ENCODE measurements around the gene CENPT. TPM values are rescaled to one million over a fixed set of nuclear protein-coding genes. Genes with fewer than 3 reads are reported as not detected.

Gene CENPT
- total and polyA plus RNA-seq, 2 of the 13 experiments (the other 11 are each of a cell fraction or from before 2014, with no cell fraction given), result 40.9 to 43.3 TPM

- TF ChIP-seq MATR3 (CRISPR knock-in tag; IDR thresholded peaks at IDR 0.05) (no peak), ARNTL (CRISPR knock-in tag; IDR thresholded peaks at IDR 0.05) (no peak), CAMTA2 (CRISPR knock-in tag; IDR thresholded peaks at IDR 0.05; ENCODE audit: borderline replicate concordance) (peak; percentile 41; the same call in 1 of the 2 replicates), LCORL (IDR thresholded peaks at IDR 0.05) (no peak), LCORL (CRISPR knock-in tag; IDR thresholded peaks at IDR 0.05) (peak; percentile 81), RAD21 (CRISPR knock-in tag; IDR thresholded peaks at IDR 0.05) (peak; percentile 54), ZNF747 (CRISPR knock-in tag; IDR thresholded peaks at IDR 0.05; ENCODE audit: borderline replicate concordance) (0 out of 2 replicates have a peak, but pooled peaks have one; percentile 13), ZNF672 (CRISPR knock-in tag; IDR thresholded peaks at IDR 0.05) (no peak; the same call in 1 of the 2 replicates), SP1 (IDR thresholded peaks at IDR 0.05) (no peak), SP1 (CRISPR knock-in tag; IDR thresholded peaks at IDR 0.05) (no peak; the same call in 1 of the 2 replicates), HOXA5 (CRISPR knock-in tag; IDR thresholded peaks at IDR 0.05) (peak; percentile 49; the same call in 1 of the 2 replicates), JUNB (CRISPR knock-in tag; IDR thresholded peaks at IDR 0.05; ENCODE audit: borderline replicate concordance) (0 out of 2 replicates have a peak, but pooled peaks have one; percentile 39), ATF7-NPFF (CRISPR knock-in tag; IDR thresholded peaks at IDR 0.05; ENCODE audit: low read depth) (0 out of 2 replicates have a peak, but pooled peaks have one; percentile 61), ZNF138 (CRISPR knock-in tag; IDR thresholded peaks at IDR 0.05; ENCODE audit: low read depth) (peak; percentile 84), ZBTB42 (CRISPR knock-in tag; IDR thresholded peaks at IDR 0.05) (no peak), ZNF12 (CRISPR knock-in tag; IDR thresholded peaks at IDR 0.05) (peak; percentile 39; the same call in 1 of the 2 replicates), SALL2 (CRISPR knock-in tag; IDR thresholded peaks at IDR 0.05) (0 out of 2 replicates have a peak, but pooled peaks have one; percentile 57), ZFP41 (CRISPR knock-in tag; IDR thresholded peaks at IDR 0.05; ENCODE audit: borderline replicate concordance) (peak; percentile 82; the same call in 1 of the 2 replicates), ZMYM2 (CRISPR knock-in tag; IDR thresholded peaks at IDR 0.05) (peak; percentile 64; the same call in 1 of the 2 replicates), ELF3 (CRISPR knock-in tag; IDR thresholded peaks at IDR 0.05) (no peak), ZSCAN22 (CRISPR knock-in tag; IDR thresholded peaks at IDR 0.05) (no peak), TCF7L2 (IDR thresholded peaks at IDR 0.05; ENCODE audit: low read depth, low read length) (no peak), GATAD2A (CRISPR knock-in tag; IDR thresholded peaks at IDR 0.05) (peak; percentile 11; the same call in 1 of the 2 replicates), ZNF841 (CRISPR knock-in tag; IDR thresholded peaks at IDR 0.05; ENCODE audit: borderline replicate concordance) (no peak), ZNF556 (CRISPR knock-in tag; IDR thresholded peaks at IDR 0.05; ENCODE audit: borderline replicate concordance) (no peak), KDM5A (IDR thresholded peaks at IDR 0.05; ENCODE audit: borderline replicate concordance, low read length) (no peak), ZNF558 (CRISPR knock-in tag; IDR thresholded peaks at IDR 0.05; ENCODE audit: borderline replicate concordance) (0 out of 2 replicates have a peak, but pooled peaks have one; percentile 49), THAP11 (CRISPR knock-in tag; IDR thresholded peaks at IDR 0.05) (peak; percentile 61; the same call in 1 of the 2 replicates), ZNF768 (CRISPR knock-in tag; IDR thresholded peaks at IDR 0.05) (peak; percentile 48; the same call in 1 of the 2 replicates), ZNF33B (CRISPR knock-in tag; IDR thresholded peaks at IDR 0.05) (peak; percentile 87; the same call in 1 of the 2 replicates), ZNF441 (CRISPR knock-in tag; IDR thresholded peaks at IDR 0.05; ENCODE audit: borderline replicate concordance) (peak; percentile 67; the same call in 1 of the 2 replicates)
- TF ChIP-seq, protein P1, sequence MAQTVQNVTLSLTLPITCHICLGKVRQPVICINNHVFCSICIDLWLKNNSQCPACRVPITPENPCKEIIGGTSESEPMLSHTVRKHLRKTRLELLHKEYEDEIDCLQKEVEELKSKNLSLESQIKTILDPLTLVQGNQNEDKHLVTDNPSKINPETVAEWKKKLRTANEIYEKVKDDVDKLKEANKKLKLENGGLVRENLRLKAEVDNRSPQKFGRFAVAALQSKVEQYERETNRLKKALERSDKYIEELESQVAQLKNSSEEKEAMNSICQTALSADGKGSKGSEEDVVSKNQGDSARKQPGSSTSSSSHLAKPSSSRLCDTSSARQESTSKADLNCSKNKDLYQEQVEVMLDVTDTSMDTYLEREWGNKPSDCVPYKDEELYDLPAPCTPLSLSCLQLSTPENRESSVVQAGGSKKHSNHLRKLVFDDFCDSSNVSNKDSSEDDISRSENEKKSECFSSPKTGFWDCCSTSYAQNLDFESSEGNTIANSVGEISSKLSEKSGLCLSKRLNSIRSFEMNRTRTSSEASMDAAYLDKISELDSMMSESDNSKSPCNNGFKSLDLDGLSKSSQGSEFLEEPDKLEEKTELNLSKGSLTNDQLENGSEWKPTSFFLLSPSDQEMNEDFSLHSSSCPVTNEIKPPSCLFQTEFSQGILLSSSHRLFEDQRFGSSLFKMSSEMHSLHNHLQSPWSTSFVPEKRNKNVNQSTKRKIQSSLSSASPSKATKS (CRISPR knock-in tag; IDR thresholded peaks at IDR 0.05), result peak; percentile 4; the same call in 1 of the 2 replicates
These were observed 4.8 kb downstream of the CENPT start (continued) for GRCh38 chr16:67842509-67843342.
